PC-3 (cell line): ENCODE measurements around the gene KLHL1. TPM values are rescaled to one million over a fixed set of nuclear protein-coding genes. Genes with fewer than 3 reads are reported as not detected.

Source experiments
- ATAC-seq: fragments of 200-7000 bp; cut with Tn5 transposase; 2 replicates; pipeline ENCODE4 v1.9.1; 2020; ENCODE audit warnings: mild to moderate bottlenecking, moderate library complexity
- BruUV-seq: library from RNA; stranded (reverse); fragments of 400-500 nt; replicated peaks from 2 replicates; lab custom pipeline; 2021; lab: Mats Ljungman, UMichigan
- CTCF ChIA-PET: fragments of 300-600 bp; sonication (Branson Sonifier 250); formaldehyde crosslinking; loops from one replicate; lab custom pipeline; 2022; ENCODE audit warnings: antibody characterized with exemption; lab: Charles Lee
- POLR2A ChIA-PET: fragments of 300-600 bp; sonication (Branson Sonifier 250); formaldehyde crosslinking; loops from one replicate; lab custom pipeline; 2022; ENCODE audit warnings: antibody characterized with exemption; ENCODE audit not compliant: unreplicated experiment; lab: Charles Lee
- DNase-seq: peaks from one replicate; pipeline ENCODE4 v3.0.0-alpha.2; 2015
- H2AFZ ChIP-seq: fragments of 300-600 bp; sonication (generic); 2 replicates; pipeline ENCODE4 v1.6.0; 2016; ENCODE audit warnings: antibody characterized with exemption, low read length
- H3F3A ChIP-seq: fragments of 300-600 bp; sonication (generic); one replicate; pipeline ENCODE4 v1.6.0; 2017; ENCODE audit warnings: antibody characterized with exemption, low read length, control low read depth, mild to moderate bottlenecking; ENCODE audit not compliant: unreplicated experiment
- H3K27ac ChIP-seq: fragments of 300-600 bp; sonication (generic); 2 replicates; pipeline ENCODE4 v1.5.1; 2016; ENCODE audit warnings: mild to moderate bottlenecking, low read length
- H3K27me3 ChIP-seq: fragments of 300-600 bp; sonication (generic); 2 replicates; pipeline ENCODE4 v1.6.1; 2016; ENCODE audit warnings: low read length, mixed read lengths
- H3K36me3 ChIP-seq: fragments of 300-600 bp; sonication (generic); 2 replicates; pipeline ENCODE4 v1.6.1; 2016; ENCODE audit warnings: low read depth, mixed run types, low read length, mixed read lengths
- H3K4me1 ChIP-seq: fragments of 300-600 bp; sonication (generic); 2 replicates; pipeline ENCODE4 v1.5.1; 2016; ENCODE audit warnings: low read length; ENCODE audit not compliant: insufficient read depth
- H3K4me2 ChIP-seq: fragments of 300-600 bp; sonication (generic); 2 replicates; pipeline ENCODE4 v1.6.0; 2016; ENCODE audit warnings: low read length
- H3K4me3 ChIP-seq: fragments of 300-600 bp; sonication (generic); 2 replicates; pipeline ENCODE4 v1.5.1; 2016; ENCODE audit warnings: mild to moderate bottlenecking, low read length, mixed read lengths
- H3K79me2 ChIP-seq: fragments of 300-600 bp; sonication (generic); 2 replicates; pipeline ENCODE4 v1.6.1; 2017; ENCODE audit warnings: low read length, mixed read lengths
- H3K9ac ChIP-seq: fragments of 300-600 bp; sonication (generic); 2 replicates; pipeline ENCODE4 v1.6.0; 2016; ENCODE audit warnings: mild to moderate bottlenecking, low read length
- H3K9me2 ChIP-seq: fragments of 300-600 bp; sonication (generic); replicated peaks from 2 replicates; pipeline ENCODE4 v1.6.1; 2016; ENCODE audit warnings: mixed run types, low read length, mixed read lengths
- H3K9me3 ChIP-seq: fragments of 300-600 bp; sonication (generic); 2 replicates; pipeline ENCODE4 v1.6.1; 2016; ENCODE audit warnings: low read length, mixed read lengths
- H4K20me1 ChIP-seq: fragments of 300-600 bp; sonication (generic); 2 replicates; pipeline ENCODE4 v1.6.1; 2016; ENCODE audit warnings: low read length, mixed read lengths
- CTCF ChIP-seq: fragments of 300-600 bp; sonication (generic); conservative IDR thresholded peaks from 2 replicates; pipeline ENCODE4 v1.5.1; 2017; ENCODE audit warnings: antibody characterized with exemption, low read depth, mild to moderate bottlenecking, low read length
- EZH2 ChIP-seq: fragments of 300-600 bp; sonication (generic); IDR thresholded peaks from one replicate; pipeline ENCODE4 v1.6.1; 2017; ENCODE audit warnings: antibody characterized with exemption, mild to moderate bottlenecking, low read length; ENCODE audit not compliant: unreplicated experiment
- EZH2phosphoT487 ChIP-seq: fragments of 300-600 bp; sonication (generic); IDR thresholded peaks from 2 replicates; pipeline ENCODE4 v1.6.1; 2018; ENCODE audit warnings: mild to moderate bottlenecking, antibody characterized with exemption, low read length, borderline replicate concordance
- intact Hi-C: fragments of 100-400 bp; cut with micrococcal nuclease; formaldehyde crosslinking; loops from 2 replicates; pipeline ENCODE4 v1.9.0; 2023
- total RNA-seq: library from RNA; depleted of rRNA; stranded (reverse); fragments of >200 nt; gene quantifications from 2 replicates; pipeline ENCODE4 v1.2.3, GENCODE V29; 2014

Gene KLHL1
- total RNA-seq, 1 experiment from 2014 or later, result not detected

DNA sequence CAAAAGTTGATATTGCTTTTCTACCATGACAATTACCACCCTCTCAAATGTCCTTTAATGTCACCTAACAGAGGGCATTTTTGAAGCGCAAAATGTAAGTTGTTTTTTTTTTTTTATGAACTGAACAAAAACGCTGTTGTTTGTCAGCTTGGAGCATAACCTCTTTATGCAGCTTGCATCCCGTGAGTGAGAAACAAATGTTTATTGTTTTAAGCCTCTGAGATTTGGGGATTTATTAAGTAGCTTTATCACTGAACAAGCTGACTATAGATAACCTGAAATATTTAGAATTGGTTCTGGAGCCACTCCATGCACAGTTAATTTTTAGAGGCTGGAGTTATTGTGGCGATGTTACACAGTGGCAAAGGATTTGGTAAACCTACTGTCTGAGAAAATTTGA is 80.7 kb downstream of the KLHL1 start:
- Histone ChIP-seq H3K4me1 (no peaks in the 10 kb centered on the region), H3K4me2 (no peak overlapping the region), H3K9ac (no peak overlapping the region), H3K27me3 (no peaks in the 10 kb centered on the region), H3K4me3 (no peak overlapping the region), H3K9me3 (no peaks in the 10 kb centered on the region), H2AFZ (no peak overlapping the region), H3K9me2 (no peaks in the 10 kb centered on the region), H4K20me1 (no peaks in the 10 kb centered on the region), H3K27ac (no peak overlapping the region), H3K79me2 (no peaks in the 10 kb centered on the region), H3F3A (no peaks in the 10 kb centered on the region), H3K36me3 (no peaks in the 10 kb centered on the region)
- intact Hi-C loops, result no loop called here
- no peak for ATAC-seq
- TF ChIP-seq CTCF, result no peak
- no peak for TF ChIP-seq EZH2
- TF ChIP-seq EZH2phosphoT487, result no peak
- no peak for DNase-seq
- no TSS peak for BruUV-seq
- POLR2A ChIA-PET, result no interaction called here
- CTCF ChIA-PET, result no interaction called here

DNA sequence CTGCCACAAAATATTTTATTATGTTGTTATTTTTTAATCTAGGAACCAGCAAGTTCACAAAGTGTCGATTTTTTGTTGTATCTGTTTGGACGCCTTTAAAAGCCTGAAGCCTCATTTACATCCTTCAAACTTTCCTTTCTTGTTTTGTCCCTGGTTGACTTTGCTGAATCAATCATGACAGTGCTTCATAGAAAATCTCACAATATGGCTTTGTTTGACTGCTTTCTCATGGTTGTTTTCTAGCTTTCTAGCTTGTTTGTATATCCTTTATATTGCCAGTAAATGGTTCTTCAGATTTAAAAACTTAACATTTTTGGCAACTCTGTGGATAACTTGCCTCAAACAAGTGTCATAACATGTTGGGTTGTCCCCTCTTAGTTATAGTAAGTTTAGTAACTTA is 84.7 kb downstream of the KLHL1 start:
- H3K36me3 ChIP-seq, result no peaks in the 10 kb centered on the region
- POLR2A ChIA-PET, result no interaction called here
- DNase-seq (no peak), ATAC-seq (no peak)
- TF ChIP-seq CTCF, result no peak
- TF ChIP-seq EZH2phosphoT487, result no peak
- no peak for TF ChIP-seq EZH2
- H3K4me1 ChIP-seq, result no peaks in the 10 kb centered on the region
- no peaks in the 10 kb centered on the region for H3K9me2 ChIP-seq
- no peak overlapping the region for H3K4me3 ChIP-seq
- H3K9me3 ChIP-seq, result no peaks in the 10 kb centered on the region
- H3K27ac ChIP-seq, result no peak overlapping the region
- H4K20me1 ChIP-seq, result no peaks in the 10 kb centered on the region
- no peaks in the 10 kb centered on the region for H3F3A ChIP-seq
- H3K9ac ChIP-seq, result no peak overlapping the region
- no peak overlapping the region for H3K4me2 ChIP-seq
- BruUV-seq, result no TSS peak
- H2AFZ ChIP-seq, result no peak overlapping the region
- CTCF ChIA-PET, result interaction anchor here (0.6 kb wide), 1 partner anchor 27 kb away, joined by 4 read pairs; no protein-coding TSS in a partner anchor
- no peaks in the 10 kb centered on the region for H3K79me2 ChIP-seq
- intact Hi-C loops, result no loop called here
- H3K27me3 ChIP-seq, result no peaks in the 10 kb centered on the region

DNA sequence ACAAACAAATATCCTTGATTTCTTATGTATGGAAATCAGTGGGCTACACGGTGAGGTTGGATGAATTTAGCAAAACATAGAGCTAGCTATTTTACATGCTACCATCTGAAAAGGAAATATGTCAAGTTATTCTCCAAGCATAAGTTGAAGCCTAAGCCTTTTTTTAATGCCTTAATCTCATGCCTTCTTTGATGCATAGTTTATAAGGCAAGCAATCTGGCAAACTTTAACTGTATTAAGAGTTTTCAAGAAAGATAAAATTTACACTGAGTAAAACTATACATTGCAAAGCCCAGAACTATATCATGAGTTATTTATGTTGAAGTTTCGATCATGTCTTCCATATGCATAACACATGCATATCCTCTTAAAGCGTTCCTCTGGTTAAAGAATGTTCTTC is 85.6 kb downstream of the KLHL1 start:
- no peak overlapping the region for H3K4me2 ChIP-seq
- no TSS peak for BruUV-seq
- H3K27ac ChIP-seq, result no peak overlapping the region
- H3K9me3 ChIP-seq, result no peaks in the 10 kb centered on the region
- no peaks in the 10 kb centered on the region for H3K36me3 ChIP-seq
- H3F3A ChIP-seq, result no peaks in the 10 kb centered on the region
- TF ChIP-seq EZH2 (no peak), EZH2phosphoT487 (no peak), CTCF (no peak)
- no peaks in the 10 kb centered on the region for H3K9me2 ChIP-seq
- H4K20me1 ChIP-seq, result no peaks in the 10 kb centered on the region
- intact Hi-C loops, result no loop called here
- H3K9ac ChIP-seq, result no peak overlapping the region
- no peak for ATAC-seq
- H2AFZ ChIP-seq, result no peak overlapping the region
- no peak for DNase-seq
- ChIA-PET POLR2A (no interaction called here), CTCF (no interaction called here)
- no peaks in the 10 kb centered on the region for H3K79me2 ChIP-seq
- no peak overlapping the region for H3K4me3 ChIP-seq
- H3K27me3 ChIP-seq, result no peaks in the 10 kb centered on the region
- no peaks in the 10 kb centered on the region for H3K4me1 ChIP-seq
